ENCODE measurements around the gene SRGAP1.
A peak's percentile ranks its signal among the peaks of the same experiment; 100 is the strongest.

Gene SRGAP1

DNA sequence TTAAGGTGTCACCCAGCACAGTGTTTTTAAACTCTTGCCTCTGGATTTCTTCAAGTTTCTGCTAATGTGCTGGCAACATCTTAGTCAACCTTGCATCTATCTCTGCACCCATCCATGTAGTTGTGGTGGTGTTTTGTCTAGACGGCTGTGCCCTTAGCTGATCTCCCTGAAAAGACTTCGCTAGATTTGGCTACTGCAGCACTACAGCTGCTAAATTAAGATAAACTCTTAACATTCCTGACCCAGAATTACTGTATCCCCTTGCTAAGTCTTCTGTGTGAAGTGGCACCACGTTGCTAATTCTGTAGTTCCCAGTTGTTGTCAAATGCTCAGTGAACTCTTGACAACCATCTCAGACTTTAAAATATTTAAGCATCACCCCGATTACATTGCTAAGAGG lies 66.8 kb downstream of the SRGAP1 start:
- DNase-seq = no peak

DNA sequence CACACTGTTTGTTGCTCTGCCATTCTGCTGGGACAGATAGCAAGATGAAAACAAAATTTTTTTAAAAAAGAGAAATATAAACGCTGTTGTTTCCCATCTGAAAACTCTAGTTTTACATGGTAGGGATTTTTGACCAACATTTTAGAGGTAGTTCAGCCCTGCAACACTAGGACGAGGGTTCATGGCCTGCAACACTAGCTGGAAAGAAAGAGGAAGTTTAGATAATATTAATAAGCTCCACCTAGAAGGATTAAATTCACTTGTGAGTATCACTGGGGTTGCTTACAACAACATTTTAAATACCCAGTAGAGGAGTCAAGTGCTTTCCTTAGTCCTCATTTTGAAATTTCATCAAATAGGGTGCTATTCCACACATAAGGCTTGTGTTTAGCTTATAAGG lies 68.2 kb downstream of the SRGAP1 start:
- peak; percentile 28 to 37 for DNase-seq

DNA sequence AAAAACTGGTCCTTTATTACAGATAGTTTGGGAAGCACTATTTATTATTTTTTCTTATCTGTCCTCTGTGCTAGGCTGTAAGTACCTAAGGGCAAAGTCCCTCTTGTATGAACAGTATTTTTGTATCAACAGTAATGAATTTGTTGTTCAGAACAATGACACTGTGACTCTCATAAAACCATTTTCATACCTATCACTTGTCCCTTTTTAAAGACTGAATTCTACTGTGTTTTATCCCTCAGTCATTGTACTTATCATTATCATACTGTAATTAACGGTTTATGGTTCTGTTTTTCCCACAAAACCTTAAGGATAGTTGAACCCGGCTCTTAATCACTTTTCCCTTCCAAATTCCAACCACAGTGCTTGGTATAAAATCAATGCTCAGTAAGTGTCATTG lies 69.4 kb downstream of the SRGAP1 start:
- DNase-seq = no peak

DNA sequence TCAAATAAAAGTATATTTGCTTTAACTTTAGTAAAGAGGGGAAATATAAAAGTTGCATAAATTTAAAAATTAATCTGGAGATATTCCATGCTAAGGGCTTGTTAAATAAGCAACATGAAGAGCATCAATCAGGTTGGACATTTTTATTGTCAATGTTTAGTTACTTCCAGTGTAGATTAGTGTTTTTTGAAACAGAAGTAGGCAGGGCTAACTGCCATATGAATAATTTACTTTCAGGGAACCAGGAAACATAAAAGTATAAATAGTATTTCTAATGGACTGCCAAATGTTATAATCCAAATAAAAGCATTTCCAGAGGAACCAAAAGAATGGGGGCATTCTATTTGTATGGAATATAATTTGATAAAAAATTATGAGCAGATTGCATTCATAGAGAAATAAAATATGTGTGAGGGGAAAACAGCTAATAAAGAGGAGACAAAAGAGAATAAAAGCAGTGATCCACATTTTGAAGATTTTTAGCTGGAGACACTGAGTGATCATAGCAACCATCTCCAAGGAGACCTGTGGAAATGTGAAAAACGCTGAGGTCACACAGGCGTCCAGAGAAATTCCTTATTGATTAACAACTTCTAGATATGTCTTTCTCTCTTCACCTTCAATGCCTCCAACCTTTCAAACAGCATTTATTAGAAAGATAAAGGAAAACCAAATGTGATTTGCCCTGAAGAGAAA lies 70.8 kb downstream of the SRGAP1 start:
- DNase-seq = no peak

DNA sequence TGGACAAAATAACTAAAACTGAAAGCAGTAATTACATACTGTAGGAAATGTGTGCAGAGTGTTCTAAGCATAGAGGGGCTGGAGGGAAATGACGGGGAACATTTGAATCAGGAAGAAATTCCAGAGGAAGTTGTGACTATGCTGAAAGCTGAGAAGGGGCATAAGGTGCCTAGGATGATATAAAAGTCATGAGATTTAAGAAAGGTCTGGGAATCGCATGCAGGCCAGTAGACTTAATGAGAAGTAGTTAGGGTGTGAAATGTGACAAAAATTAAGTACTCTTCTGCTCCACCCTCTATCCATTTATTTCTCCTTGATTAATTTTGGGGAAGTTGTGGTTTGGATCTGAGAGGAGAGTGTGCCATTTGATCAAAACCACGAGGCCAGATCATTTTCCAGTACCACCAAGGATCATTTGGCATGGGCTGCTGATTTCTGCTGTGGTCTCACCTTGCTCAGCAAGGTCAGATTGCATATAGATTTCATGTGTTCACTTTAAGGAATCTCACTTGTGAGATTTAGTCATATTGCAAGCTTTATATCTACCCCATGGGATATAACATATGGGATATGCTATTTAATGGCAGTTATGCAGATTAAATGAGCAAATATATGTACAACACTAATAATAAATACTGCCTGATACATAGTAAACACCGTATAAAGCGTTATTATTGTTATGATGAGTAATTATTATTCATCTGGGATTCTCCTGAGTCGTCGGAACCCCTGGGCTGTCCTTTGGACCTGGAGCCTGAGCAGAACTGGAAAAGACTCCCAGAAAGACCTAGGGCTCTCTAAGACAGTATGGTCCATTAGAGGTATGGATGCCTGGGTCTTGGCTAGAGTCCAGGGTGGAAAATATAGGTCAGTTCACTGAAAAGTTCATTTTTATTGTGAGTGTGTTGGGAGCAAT lies 72.3 kb downstream of the SRGAP1 start:
- peak; percentile 30 to 53 for DNase-seq

DNA sequence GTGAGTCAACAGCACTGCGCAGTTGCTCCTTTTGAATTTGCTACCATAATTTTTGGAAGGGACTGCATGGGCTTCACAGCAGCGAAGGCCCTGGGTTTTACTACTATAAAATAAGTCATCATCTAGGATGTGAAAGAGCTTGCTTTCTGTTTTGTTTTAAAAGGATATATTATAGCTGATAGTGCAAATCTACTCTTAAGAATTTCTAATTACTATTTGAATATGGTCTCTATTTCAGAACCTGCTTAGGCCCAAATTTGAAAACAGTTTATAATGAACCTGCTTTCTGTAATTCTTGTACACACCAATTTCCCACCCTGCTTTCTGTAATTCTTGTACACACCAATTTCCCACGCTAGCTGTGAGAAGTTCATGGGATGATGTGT lies 73.0 kb downstream of the SRGAP1 start:
- no peak for DNase-seq

DNA sequence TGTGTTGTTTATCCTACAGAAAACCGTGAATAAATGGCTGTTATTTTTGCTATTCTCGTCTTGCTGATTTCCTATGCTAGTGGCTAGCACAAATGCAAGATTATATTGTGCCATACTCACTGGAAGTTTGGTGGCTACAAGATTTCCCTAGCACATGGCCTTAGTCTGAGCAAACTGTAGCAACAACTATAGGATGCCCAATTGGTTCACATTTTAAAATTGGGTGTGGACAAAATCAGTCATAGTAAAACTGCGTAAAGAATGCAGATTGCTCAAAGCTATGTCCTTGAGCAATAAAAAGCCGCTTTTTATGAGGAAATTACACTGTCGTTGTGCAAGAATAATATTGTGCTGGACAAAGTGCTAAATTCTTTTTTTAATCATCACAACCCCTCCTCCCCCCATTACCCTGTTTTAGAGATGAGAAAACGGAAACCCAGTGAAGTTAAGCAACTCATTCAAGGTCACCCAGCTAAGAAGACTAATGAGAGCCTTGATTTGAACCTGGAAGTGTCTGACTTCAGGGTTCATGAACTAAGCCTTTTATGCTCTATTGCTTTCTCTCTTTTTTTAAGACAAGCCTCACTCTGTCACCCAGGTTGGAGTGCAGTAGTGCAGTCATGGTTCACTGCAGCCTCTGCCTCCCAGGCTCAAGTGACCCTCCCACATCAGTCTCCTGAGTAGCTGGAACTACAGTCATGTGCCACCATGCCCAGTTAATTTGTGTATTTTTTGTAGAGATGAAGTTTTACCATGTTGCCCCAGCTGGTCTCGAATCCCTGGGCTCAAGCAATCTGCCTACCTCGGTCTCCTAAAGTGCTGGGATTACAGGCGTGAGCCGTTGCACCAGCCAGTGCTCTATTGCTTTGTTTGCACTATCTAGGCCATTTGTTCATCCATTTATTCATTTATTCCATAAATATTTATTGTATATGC lies 73.6 kb downstream of the SRGAP1 start:
- peak; percentile 94 to 99 for DNase-seq

DNA sequence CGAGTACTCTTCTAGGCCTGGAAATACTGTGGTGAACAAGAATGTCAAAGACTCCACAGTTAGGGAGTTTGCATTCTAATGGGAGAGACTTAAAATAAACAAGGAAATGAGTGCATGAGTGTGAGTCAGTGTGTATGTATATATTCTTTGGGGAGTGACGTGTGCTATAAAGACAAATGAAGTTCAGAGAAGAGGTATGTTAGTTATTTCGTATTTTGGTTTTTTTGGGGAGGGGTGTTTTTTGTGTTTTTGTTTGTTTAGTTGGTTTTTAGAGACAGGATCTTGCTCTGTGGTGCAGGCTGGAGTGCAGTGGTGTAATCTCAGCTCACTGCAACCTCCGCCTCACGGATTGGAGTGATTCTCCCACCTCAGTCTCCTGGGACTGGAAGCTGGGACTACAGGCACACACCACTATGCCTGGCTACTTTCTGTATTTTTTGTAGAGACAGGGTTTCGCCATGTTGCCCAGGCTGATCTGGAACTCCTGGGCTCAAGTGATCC lies 74.3 kb downstream of the SRGAP1 start:
- DNase-seq = peak in 1 of 2 donors; percentile 47

DNA sequence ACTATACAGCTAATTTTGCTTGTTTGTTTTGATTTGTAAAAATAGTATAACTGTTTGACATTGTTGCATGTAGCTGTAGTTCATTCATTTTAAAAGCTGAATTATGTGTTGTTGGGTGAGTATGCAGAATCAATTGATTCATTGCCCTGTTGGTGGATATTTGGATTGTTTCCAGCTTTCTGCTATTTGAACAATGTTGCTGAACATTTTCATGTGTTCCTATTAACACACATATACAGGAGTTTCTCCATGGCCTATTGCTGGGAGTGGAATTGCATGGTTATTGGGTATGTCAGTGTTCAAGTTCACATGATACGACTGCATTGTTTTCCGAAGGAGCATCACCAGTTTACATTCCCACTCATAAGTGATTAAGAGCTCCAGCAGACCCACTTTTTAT lies 75.3 kb downstream of the SRGAP1 start:
- no peak for DNase-seq

DNA sequence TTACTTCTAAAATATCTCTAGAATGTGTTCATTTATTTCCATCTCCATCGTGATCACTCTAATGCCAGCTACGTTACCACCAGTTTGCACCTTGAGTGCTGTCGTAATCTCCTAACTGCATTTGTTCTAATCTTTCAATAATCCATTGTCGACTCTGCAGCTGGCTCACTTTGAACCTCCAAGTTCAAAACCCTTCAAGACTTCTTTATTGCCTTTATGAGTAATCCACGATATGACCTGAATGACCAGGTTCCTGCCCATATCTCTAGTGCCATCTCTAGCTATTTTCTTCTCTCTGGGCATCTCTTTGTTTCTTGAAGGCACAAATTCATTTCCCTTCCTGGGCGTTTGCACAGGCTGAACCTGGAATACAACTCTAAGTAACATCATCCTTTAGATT lies 76.7 kb downstream of the SRGAP1 start:
- DNase-seq = no peak

DNA sequence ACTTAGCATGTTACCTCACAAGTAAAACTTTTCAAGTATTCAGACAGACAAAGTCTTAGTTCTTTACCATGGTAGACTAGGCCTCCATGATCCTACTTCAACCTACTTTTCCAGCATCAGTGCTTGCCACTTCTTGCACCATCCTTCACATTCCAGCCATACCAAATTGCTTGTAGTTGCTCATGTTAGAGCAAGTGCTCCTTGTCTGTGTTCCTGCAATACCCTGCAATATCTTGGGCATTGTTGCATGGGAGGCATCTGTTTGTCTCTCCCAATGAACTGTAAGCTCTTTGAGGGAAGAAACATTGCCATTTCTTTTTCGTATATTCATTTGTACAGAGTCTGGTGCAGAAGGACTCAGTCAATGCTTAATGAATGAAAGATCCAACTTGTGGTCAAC lies 78.0 kb downstream of the SRGAP1 start:
- DNase-seq = no peak

DNA sequence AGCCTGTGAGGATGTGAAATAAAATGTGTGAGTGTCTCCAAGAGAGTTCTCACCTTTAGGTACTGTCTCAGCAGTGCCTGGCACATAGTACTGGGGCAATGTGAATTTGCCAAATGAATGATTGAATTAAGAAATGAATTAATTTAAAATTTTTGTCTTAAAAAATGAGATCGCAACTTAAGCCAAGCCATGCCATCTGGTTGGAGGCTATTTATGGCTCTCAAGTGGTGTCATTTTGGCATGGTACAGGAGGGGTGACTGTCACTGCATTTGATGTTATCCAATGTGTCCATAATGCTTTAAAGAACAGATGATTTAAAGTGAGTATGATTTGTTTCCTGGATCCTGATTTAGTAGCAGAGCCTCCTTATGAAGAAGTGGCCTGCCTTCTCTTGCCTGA lies 80.3 kb downstream of the SRGAP1 start:
- DNase-seq = no peak

DNA sequence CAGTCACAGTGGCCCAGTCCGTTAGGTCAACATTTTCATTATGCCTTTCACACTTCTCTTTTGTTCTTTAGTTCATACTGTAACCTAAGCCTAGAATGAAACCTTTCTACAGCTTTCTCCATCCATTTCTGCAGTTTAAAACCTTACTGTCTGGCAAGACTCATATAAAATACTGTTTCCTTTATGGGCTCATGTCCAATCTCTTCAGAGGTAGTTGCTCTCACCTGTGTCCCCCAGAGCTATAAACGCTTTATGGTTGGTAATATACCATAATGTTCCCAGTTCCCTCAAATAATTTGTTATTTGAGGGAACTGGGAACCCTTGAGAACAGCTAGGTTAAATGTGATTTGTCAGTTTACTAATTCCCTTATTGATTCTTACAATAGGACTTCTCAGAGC lies 83.0 kb downstream of the SRGAP1 start:
- DNase-seq = no peak

DNA sequence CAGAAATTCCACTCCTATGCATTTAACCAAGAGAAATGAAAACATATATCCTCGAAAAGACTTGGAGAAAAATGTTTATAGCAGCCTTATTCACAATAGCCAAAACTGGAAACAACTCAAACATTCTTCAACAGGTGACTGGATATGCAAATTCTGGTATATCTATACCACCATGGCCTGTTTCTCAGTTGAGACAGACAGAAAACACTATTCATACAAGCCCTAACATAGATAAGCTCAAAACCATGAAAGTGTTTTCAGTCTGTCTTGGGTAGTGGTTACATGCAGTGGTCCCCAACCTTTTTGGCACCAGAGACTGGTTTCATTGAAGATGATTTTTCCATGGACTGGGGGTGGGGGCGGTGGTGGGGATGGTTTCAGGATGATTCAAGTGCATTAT lies 83.8 kb downstream of the SRGAP1 start:
- no peak for DNase-seq

DNA sequence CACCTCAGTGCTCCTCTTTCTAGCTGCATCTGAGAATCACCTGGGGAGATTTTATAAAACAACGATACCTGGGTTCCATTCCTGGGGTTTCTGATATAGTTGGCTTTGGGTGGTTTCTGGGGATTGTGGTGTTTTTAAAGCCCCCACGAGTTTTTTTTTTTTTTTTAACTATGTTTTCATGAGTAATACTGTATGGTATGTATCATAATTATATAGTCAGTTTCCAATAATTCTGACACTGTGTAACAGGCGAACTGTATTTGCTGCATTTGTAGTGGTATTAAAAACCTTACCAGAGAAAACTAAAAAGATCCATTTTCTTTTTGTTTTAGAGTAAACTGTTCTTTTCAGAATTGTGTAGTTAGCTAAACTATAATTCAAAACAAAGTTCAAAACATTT lies 84.9 kb downstream of the SRGAP1 start:
- DNase-seq = no peak

DNA sequence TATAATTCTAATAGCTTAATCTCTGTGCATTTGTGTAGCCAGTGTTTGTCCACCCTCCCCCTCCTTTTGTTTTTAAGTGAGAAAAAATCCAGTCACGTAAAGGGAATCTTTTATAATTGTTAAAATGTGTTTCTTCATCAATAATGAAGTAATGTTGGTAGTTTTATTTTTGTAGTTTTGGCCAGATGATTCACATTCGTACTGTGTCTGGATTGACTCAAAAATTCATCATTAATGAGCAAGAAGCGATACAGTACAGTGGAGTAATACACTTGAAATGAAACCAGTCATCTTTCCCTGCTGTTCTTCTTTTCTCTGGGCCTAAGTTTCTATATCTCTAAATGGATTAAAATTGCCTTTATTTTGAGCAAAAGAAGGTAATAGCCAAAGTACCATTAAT lies 86.5 kb downstream of the SRGAP1 start:
- peak in 1 of 2 donors; percentile 39 for DNase-seq

DNA sequence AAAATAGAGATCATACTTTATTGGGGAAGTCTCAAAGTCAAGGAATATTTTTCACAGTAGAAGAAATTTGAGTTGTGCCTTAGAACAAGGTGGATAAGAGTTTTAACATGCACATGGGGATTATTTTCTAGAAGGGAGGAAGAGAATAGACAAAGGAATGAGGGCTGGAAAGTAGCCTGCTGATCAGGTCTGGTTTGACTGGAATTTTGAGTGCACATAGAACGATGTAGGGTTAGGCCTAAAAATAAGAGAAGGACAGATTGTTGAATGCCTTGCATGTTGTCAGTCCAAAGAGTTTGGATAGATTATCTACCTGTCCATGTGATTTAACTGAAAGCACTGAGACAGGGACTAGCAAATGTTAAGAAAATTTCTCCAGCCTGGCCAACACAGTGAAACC lies 87.2 kb downstream of the SRGAP1 start:
- no peak for DNase-seq

DNA sequence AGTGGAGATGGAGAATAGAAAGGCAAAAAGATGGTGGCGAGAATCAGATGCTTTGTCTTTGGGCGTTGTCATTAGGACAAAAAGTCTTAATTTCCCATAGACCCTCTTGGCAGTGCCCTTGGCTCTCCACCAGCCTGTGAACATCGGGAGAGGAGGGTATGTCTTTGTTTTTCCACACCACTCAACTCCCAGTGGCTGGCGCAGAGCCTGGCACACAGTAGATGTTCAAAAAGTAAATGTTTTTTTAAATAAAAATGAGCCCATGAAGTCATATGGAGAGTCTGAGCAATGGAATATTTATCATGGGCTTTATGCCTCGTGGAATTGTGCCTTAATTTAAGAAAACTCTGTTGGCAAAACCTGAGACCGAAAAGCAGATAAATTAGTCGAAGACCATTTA lies 90.4 kb downstream of the SRGAP1 start:
- no peak for DNase-seq

DNA sequence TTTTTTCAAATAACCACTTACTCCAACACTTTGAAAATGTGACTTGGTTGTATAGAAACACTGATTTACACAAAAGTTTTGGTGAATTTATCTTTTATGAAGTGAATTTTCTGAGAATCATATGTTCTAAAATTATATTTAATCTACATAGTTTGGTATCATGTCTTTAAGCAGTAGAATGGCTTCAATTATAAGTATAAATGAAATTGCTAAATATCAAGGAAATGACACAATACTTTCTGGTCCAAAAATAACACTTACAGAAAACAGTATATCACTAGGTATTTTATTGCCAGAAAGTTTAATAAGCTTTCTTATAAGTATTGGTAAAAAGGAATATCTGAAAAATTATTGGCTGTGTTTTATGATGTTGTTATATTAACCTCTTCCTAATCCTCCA lies 90.9 kb downstream of the SRGAP1 start:
- DNase-seq = no peak

DNA sequence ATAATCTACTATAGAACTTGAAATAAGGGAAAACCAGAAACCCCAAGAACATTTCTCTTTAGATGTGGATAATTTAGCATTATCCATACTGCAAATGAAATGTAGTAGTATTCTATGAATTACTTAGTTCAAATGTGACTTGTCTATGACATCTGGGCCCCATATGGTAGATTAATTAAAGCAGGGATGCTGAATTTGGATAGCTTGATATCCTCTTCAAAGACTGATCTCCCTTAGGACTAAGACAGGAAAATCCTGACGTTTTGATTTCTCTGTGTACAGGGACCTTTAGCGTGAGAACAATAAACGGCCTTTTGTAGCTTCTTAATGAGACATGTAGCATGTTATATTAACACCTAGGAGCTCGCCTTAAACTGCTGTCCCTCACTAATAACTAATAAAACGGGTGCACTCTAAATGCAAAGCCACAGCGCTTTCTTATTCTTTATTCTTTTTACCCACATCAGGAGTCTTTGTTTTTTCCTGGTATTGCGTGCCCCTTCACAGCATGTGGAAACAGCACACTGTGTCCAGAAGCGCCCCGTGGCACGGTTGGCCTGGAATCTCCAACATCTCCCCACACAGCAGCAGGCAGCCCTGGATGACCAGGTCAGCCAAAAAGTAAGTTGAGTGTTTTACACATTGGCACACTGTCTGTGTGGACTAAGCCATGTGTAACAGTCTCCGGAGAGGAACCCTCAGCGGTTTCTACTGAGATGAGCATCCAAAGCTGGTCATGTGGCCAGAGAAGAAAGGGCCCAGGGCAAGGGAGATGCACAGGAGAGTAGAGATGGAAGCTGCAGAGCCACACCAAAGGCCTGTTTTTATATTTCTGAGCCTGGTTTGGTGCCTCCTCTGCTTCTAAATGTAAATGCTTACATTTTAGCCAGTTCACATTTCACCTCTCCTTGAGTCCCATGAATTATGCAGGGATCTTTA lies 93.1 kb downstream of the SRGAP1 start:
- no peak for DNase-seq

DNA sequence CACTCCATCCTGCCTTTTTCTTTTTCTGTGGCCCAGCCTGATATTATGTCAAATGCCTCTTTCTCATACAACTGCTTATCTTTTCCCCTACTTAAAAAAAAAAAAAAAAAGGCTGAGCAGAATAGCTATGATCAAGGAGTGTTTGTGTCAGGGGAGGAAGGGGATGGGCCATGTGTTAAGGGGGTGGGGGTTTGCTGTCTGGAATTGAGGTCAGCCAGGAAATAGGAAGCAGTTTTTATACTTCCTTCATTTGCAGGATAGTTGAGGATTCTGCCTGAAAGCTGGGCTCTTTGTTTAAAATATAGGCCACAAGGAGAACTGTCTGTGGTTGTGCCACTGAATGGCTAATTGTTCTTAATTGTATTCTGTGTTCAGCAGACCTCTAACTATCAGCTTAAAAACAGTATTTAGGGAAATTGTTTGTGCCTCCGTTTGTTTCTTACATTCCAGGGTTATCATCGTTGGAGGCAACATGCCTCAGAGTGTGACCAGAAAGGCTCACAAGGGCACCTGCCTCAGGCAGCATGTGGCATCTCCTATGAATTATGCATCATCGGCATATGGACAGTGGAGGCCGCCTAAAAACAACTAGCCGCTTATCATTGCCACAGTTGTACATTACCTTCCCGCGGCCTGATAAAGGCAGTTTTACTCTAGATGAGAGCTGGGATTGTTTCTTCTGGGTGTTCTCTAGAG lies 96.0 kb downstream of the SRGAP1 start:
- no peak for DNase-seq
